Measurements from ENCODE around the gene SMPD2. TPM values are rescaled to one million over a fixed set of nuclear protein-coding genes. Genes with fewer than 3 reads are reported as not detected.

The SMPD2 gene
- total and polyA plus RNA-seq, 9 of the 15 experiments (the other 6 are each of a cell fraction or from before 2014, with no cell fraction given) = 0.13 to 21.8 (median 18.3) TPM

DNA sequence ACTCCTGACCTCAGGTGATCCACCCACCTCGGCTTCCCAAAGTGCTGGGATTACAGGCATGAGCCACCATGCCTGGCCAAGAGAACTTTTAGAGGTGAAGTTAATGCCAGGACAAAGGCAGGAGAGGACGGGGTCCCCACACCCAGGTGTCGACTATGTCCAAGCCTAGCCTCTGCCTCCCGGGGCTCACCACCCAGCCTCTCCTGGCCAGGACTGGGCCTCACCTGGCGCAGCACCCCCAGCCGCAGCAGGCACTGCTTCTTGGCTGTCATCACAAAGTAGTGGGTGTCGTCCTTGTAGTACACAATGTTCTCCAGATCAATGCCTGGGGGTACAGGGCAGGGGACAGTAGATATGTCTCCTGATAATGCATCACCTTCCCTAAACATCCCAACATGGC, 10.9 kb downstream of the SMPD2 start:
- no peak for ATAC-seq
- DNase-seq (ENCODE audit: extremely low read depth in 1 of 4, low spot score in 3 of 4) = no peak
- in situ Hi-C loops (cut with MboI) = no loop called here
- FAIRE-seq = no peak
- no peaks in the 10 kb centered on the region for H3K79me2 ChIP-seq (ENCODE audit: control insufficient read depth, insufficient read depth, low read length)
- BruUV-seq (replicated peaks) = no TSS peak
- no peaks in the 10 kb centered on the region for H4K20me1 ChIP-seq (replicated peaks; ENCODE audit: control insufficient read depth, insufficient read depth, low read length)
- intact Hi-C loops (cut with micrococcal nuclease) = no loop called here
- ChIA-PET POLR2A (interaction anchor here (1.0 to 8.2 kb wide), 3 partner anchors 8 to 357 kb away, joined by 3 to 92 read pairs (median 3); partner anchors contain the start of genes PPIL6, SESN1 and SMPD2), CTCF (ENCODE audit: low intra/inter-chr PET ratio) (no interaction called here)
- no peaks in the 10 kb centered on the region for H3K27me3 ChIP-seq (ENCODE audit: control insufficient read depth in 2 of 2, insufficient read depth in 2 of 2, low read length in 2 of 2)
- H2AFZ ChIP-seq (ENCODE audit: low read depth, low read length) = no peak overlapping the region
- H3K4me3 ChIP-seq = no peak overlapping the region
- peaks cover 7% of the 10 kb centered on the region; the same call in 1 of the 3 replicates for H3K36me3 ChIP-seq (ENCODE audit: control insufficient read depth, insufficient read depth, low read length)
- no peak overlapping the region for H3K4me2 ChIP-seq (ENCODE audit: insufficient read depth, low read length)
- no peaks in the 10 kb centered on the region for H3K9me1 ChIP-seq (ENCODE audit: control insufficient read depth, insufficient read depth, low read length)
- 86% methylated on average over 7 of the region's 7 CpGs for WGBS (ENCODE audit: insufficient coverage, low coverage, missing lambda C conversion rate)
- H3K27ac ChIP-seq (ENCODE audit: extremely low read depth, low read depth, low read length) = no peak overlapping the region
- TF ChIP-seq TCF7L2 (IDR thresholded peaks at IDR 0.05; ENCODE audit: low read depth, low read length) = no peak
- TF ChIP-seq, protein P1, sequence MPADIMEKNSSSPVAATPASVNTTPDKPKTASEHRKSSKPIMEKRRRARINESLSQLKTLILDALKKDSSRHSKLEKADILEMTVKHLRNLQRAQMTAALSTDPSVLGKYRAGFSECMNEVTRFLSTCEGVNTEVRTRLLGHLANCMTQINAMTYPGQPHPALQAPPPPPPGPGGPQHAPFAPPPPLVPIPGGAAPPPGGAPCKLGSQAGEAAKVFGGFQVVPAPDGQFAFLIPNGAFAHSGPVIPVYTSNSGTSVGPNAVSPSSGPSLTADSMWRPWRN (IDR thresholded peaks at IDR 0.05; ENCODE audit: low read depth) = no peak
- TF ChIP-seq MED1 (CRISPR knock-in tag; IDR thresholded peaks at IDR 0.05; ENCODE audit: borderline replicate concordance) = no peak
- TF ChIP-seq, protein P2, sequence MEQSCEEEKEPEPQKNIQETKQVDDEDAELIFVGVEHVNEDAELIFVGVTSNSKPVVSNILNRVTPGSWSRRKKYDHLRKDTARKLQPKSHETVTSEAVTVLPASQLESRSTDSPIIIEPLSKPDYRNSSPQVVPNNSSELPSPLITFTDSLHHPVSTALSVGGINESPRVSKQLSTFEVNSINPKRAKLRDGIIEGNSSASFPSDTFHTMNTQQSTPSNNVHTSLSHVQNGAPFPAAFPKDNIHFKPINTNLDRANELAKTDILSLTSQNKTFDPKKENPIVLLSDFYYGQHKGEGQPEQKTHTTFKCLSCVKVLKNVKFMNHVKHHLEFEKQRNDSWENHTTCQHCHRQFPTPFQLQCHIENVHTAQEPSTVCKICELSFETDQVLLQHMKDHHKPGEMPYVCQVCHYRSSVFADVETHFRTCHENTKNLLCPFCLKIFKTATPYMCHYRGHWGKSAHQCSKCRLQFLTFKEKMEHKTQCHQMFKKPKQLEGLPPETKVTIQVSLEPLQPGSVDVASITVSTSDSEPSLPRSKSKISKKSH (CRISPR knock-in tag; IDR thresholded peaks at IDR 0.05) = no peak
- no peak for TF ChIP-seq SAFB2 (IDR thresholded peaks at IDR 0.05; ENCODE audit: borderline replicate concordance, low read depth, low read length, severe bottlenecking)
- TF ChIP-seq KDM4B (IDR thresholded peaks at IDR 0.05; ENCODE audit: borderline replicate concordance in 2 of 2, low read depth in 1 of 2) = no peak
- TF ChIP-seq ZNF3 (CRISPR knock-in tag; IDR thresholded peaks at IDR 0.05) = no peak
- TF ChIP-seq ZNF75A (CRISPR knock-in tag; IDR thresholded peaks at IDR 0.05) = no peak
- TF ChIP-seq NFATC3 (IDR thresholded peaks at IDR 0.05) = no peak
- TF ChIP-seq KLF1 (tag; IDR thresholded peaks at IDR 0.05) = no peak
- no peak for TF ChIP-seq JUN (IDR thresholded peaks at IDR 0.05; ENCODE audit: borderline replicate concordance, low read depth, low read length)
- no peak for TF ChIP-seq JUN (CRISPR knock-in tag; IDR thresholded peaks at IDR 0.05; ENCODE audit: borderline replicate concordance)
- TF ChIP-seq RBM17 (IDR thresholded peaks at IDR 0.05; ENCODE audit: borderline replicate concordance, low read depth, low read length) = no peak
- no peak overlapping the region for H3K9ac ChIP-seq (ENCODE audit: insufficient read depth in 1 of 2, low read depth in 2 of 2, low read length in 2 of 2)
- H3K4me1 ChIP-seq (replicated peaks in 1 of 2; ENCODE audit: control insufficient read depth in 2 of 2, insufficient read depth in 2 of 2, low read length in 2 of 2) = peaks cover 4 to 53% of the 10 kb centered on the region in 2 experiments; a peak in 4 of 5 replicates
- H3K9me3 ChIP-seq (replicated peaks; ENCODE audit: control insufficient read depth, insufficient read depth, low read depth, low read length) = no peaks in the 10 kb centered on the region
